GOT3 (cell line): Measurements from ENCODE around the gene INTS3.
"Not testable (repeated sequence)": the region's sequence is repeated elsewhere in the genome, so short reads cannot be mapped to it uniquely, and the experiment has no call there.

Experiments
- DNase-seq: peaks from one replicate; lab custom pipeline; 2025; ENCODE audit warnings: mixed read lengths; lab: John Stamatoyannopoulos, UW

The INTS3 gene

DNA sequence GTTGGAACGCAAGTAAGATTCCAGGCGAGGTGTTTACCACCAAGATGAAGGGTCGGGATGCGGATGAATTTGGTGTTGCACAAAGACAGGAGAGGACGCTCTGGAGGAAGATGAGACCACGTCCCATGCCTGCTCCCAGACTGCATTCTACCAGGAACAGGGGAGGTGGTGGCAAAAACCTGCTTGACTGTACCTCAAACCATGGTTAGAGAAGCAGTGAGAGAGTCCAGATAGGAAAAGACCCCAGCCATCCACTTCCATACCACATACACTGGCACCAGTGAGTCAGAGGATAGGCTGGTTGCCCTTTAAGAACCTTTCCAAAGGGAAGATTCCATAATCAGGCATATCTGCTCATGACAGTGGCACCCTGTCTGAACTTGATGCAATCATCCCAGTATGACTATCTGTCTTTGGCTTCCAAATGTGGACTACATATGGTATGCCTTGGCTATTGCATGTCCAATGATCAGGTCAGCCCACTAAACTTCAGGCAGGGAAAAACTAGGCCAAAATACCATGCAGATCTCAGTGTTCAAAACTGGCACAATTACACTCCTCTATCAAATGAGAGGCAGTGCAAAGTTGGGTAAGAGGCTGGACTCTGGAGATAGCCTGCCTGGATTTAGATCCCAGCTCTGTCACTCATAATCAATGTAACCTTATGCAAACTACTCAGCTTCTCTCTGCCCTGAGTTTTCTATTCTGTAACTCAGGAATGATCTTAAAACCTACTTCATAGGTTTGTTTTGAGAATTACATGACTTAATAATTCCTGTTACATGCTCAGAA lies 28.7 kb upstream of the INTS3 start:
- DNase-seq, result no peak

DNA sequence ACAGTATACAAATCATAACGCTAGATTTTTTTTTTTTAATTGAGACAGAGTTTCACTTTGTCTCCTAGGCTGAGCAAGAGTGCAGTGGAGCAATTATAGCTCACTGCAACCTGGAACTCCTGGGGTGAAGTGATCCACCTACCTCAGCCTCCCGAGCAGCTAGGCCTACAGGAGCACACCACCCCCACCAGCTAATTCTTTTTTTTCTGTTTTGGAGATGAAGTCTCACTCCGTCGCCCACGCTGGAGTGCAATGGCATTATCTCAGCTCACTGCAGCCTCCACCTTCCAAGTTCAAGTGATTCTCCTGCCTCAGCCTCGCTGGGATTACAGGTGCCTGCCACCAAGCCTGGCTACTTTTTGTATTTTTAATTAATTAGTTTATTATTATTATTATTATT lies 28.1 kb upstream of the INTS3 start:
- no peak for DNase-seq

DNA sequence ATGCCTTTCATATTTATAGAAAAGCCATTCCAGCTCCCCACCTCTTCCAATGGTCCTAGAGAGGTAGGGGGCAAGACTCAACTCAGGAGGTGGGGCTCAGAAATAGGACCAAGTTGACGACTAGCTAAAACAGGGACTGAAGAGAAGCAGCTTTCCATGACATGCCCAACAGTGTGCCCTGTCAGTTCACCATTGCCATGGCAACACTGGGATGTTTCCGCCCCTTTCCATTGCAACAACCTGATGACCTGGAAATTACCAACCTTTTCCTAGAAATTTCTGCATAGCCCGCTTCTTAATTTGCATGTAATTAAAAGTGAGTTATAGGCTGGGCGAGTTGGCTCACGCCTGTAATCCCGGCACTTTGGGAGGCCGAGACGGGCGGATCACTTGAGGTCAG lies 22.4 kb upstream of the INTS3 start:
- DNase-seq, result no peak

DNA sequence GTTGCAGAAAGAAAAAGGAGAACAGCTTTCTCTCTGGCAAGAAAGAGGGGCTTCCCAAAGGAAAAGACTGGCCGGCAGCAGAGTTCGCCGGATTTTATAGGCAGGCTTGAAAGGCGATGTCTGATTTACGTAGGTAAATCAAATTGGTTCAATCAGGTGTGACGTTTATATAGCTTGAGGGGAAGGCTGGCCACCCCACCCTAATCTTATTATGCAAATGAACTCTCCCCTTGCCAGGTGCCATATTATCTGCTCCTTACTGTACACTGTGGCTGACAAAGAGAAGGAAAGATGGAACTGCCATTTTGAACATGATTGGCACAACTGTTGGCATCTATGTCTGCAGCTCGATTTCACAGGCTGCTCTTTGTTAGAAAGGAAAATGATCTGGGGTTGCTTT lies 16.8 kb upstream of the INTS3 start:
- no peak for DNase-seq

DNA sequence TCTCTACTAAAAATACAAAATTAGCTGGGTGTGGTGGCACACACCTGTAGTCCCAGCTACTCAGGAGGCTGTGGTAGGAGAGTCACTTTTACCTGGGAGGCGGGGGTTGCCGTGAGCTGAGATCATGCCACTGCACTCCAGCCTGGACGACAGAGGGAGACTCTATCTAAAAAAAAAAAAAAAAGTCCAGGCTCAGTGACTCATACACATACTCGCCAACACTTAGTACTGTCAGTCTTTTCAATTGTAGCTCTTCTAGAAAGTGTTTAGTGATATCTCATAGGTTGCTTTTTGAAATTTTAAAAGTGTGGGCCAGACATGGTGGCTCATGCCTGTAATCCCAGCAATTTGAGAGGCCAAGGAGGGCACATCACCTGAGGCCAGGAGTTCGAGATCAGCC lies 11.6 kb upstream of the INTS3 start:
- DNase-seq, result not testable (repeated sequence)

DNA sequence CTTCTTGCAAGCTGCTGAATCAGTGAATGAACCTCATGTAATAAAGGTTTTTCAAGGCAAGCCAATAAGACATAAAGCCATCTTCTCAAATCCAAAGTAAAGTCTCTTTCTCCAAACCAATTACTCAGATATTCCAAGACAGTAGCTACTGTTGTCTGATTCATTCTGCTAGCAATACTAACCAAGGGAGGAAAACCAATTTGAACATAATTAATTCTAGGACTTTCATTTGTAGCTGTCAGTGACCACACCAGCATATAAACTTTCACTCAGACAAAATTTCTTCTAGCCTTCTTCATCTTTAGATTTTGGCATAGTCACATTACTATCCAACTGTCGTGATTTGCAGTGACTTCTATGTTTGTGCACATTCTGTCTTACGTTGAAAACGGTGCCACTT lies 10.5 kb upstream of the INTS3 start:
- DNase-seq, result no peak

DNA sequence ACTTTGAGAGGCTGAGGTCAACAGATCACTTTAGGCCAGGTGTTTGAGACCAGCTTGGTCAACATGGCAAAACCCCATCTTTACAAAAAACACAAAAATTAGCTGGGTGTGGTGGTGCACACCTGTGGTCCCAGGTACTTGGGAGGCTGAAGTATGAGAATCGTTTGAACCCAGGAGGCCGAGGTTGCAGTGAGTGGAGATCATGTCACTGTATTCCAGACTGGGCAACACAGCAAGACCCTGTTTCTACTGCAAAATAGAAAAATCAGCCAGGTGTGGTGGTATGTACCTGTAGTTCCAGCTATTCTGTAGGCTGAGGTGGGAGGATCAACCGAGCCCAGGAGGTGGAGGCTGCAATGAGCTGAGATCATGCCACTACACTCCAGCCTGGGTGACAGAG lies 4.2 kb upstream of the INTS3 start:
- DNase-seq, result no peak

DNA sequence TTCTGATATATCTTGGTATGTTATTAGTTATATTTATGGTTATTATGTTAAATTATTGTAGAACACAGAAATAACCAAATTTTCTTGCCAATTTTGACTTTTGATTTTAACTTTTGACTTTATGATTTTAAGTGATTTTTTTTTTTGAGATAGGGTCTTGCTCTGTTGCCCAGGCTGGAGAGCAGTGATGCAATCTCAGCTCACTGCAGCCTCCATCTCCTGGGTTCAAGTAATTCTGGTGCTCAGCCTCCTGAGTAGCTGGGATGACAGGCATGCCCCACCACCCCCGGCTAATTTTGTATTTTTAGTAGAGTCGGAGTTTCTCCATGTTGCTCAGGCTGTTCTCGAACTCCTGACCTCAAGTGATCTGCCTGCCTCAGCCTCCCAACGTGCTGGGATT lies 3.2 kb upstream of the INTS3 start:
- not testable (repeated sequence) for DNase-seq

DNA sequence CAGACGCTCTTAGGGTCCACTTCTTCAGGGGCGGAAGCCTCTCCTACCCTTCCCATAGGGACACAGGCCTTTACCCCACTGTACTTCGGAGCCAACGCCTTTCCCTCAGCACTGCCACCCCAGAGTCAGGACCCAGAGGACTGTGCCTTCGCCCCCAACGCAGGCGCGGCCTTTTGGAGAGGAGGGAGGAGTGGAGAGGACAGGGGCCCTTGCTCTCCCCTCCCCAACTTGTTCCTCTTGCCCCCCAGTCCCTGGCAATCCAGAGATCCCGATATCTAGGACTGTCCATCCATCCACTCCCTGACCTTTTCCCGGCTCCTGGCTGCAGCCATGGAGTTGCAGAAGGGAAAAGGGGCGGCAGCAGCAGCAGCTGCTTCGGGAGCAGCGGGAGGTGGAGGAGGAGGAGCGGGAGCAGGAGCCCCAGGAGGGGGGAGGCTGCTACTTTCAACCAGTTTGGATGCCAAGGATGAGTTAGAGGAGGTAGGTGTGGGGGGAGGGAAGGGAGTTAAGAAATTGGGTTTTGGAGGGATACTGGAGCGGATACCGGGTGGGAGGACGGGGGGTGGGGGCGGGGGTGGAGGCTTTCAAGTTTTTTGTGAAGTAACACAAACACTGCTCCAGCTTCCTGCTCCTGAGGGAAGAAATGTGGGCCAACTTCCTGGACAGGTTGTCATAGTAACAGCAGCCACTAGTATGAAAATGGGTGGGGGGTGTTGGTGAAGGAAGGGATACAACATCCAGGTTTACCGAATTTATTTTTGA lies 636 bp downstream of the INTS3 start:
- no peak for DNase-seq

DNA sequence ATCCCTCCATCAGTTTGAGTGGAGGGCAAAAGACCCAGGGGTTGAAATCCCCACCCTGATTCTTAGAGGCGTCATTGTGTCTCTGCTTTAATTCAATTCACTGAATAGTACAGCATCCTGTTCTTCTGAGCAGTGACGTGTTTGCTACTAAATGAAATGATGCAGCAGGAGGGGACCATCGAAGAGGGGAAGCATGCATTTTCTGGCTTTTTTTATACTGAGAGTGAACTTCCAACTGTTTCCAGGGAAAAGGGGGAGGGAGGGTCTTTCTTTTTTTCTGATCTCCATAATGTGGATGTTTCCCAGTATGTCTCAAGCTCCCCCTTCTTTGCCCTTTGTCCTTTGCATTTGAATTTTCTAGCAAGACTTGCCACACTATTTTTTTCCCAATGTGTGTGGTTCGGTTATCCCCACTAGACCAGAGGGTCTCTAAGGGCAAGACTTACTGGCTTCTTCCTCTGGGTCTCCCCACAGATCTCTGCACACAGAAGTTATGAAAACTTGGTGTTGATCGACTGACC lies 2.7 kb downstream of the INTS3 start:
- no peak for DNase-seq

DNA sequence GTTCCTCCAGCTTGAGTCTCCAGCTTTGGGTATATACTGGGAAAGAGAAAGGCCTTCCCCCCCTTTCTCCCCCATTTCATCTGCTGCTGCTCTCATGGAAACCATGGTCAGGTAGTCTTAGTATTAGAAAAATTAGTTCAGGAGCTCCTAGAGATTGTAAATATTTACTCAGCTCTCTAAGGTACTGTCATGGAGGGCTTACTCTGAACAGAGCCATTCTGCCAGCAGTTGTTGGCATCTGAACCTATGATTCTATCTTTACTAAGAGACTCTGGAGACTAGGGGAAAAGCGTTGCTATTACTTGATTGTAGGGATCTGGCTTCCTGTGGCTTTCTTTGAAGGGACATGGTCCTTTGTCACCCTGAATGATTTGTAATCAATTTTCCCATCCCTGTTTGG lies 6.1 kb downstream of the INTS3 start:
- no peak for DNase-seq

DNA sequence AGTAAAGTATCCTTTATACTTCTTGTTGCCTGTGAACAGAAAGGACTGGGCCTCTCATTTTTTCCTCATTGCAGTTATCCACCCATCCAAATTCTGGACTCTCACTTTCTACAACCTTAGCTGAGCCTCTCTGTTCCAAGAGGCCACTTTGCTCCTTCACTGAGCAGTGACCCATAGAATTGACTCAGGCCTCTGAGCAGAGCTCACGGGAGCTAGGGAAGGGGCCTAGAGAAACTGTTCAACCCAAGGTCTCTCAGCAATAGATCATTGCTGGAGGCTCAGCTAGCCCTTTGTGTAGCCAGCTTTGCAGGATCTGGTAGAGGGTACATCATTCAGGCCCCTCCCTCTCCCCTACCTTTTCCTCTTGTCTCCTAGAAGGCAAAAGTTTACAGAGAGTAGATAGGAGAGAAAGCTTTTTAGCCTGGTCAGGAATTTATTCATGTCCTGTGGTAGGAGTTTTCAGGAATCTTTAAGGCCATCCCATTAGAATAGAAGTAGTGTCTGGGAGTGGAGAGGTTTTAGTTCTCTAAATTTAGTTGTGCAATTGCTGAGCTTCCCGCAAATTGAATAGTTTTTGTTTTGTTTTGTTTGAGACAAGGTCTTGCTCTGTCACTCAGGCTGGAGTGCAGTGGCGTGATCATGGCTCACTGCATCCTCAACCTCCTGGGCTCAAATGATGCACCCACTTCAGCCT lies 6.7 kb downstream of the INTS3 start:
- DNase-seq, result no peak

DNA sequence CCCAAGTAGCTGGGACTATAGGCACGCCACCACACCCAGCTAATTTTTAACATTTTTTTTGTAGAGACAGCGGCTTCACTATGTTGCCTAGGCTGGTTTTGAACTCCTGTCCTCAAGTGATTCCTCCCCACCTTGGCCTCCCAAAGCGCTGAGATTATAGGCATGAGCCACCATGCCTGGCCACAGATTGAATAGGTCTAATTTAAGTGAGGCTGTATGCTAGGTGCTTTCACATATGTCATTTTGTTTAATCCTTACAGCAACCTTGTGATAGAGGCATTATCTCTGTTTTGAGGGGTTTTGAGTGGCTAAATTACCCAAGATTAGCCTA lies 7.2 kb downstream of the INTS3 start:
- DNase-seq, result no peak

DNA sequence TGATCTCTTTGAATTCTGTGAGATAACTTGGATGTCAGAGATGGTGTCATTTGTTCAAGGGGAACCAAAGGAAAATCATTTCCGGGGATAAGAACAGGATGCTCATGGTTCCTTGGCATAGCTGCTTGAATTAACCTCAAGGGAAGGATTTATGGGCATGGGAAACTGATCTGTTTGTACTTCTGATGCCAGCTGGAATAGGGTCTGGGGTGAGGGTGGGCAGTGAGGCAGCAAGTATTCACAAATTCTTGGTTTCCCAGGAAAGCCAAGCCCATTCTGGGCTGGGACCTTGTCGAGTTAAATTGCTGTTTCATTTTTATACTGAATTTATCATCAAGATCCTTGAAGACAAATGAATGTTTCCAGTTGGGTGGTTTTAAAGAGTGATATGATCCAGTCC lies 14.1 kb downstream of the INTS3 start:
- DNase-seq, result no peak

DNA sequence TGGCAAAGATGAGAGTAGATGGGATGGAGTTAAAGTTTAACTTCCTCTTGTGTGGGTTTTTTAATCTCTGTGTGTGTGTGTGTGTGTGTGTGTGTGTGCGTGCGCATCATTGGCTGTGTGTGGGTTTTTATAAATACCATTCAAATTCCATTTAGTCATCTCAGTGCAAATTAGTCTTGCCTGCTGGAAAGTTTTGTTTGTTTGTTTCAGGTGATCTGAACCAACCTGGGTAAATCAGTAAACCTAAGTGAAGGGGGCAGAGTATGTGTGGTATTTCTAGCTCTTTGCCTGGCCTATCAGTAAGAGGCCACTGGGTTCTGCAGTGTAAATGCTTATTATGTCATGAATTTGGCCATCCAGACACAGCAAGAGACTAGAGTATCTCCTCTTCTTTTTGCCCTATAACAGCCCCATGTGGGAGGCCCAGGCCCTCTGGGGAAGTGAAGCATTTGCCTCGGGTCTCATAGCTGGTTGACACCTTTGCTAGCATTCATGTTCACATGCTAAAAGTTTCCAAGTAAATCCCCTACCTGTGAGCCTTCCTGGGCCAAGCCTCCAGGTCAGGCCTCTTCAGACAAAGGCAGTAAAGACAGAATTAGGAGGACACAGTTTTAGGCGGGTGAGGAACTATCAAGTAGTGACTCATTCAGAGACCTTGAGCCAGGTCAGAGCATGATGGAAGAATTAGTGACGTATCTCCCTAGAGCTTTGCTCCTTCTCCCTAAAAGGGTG lies 14.7 kb downstream of the INTS3 start:
- no peak for DNase-seq

DNA sequence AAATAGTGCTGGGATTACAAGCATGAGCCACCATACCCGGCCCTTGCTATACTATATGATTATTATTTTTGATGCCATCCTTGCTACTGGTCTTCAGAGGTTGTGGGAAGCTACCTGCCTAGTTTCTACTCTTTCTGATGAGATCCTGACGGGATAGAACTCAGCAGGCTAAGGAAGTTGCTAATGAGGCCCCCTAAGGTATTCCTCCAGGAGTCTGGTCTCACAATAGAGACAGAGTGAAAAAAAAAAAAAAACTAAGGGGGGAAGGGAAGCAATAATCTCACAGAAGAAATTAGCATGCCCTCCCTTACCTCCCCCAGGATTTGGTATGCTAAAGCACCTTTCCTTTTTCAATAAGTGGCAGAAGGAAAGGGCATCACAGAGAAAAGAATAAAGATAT lies 17.6 kb downstream of the INTS3 start:
- DNase-seq, result no peak

DNA sequence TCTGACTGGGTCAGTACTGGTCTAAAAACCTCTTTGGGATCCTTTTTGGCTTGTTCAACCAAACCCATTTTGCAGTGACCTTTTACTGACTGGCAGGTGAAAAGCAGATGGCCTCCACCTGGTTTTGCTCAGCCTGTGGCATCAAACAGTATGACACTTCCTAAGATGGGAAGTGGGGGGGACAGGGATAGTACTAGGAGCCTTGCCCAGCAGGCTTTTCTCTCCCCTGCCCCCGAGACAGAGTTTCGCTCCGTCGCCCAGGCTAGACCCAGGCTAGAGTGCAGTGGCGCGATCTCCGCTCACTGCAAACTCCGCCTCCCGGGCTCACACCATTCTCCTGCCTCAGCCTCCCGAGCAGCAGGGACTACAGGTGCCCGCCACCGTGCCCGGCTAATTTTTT lies 18.3 kb downstream of the INTS3 start:
- no peak for DNase-seq

DNA sequence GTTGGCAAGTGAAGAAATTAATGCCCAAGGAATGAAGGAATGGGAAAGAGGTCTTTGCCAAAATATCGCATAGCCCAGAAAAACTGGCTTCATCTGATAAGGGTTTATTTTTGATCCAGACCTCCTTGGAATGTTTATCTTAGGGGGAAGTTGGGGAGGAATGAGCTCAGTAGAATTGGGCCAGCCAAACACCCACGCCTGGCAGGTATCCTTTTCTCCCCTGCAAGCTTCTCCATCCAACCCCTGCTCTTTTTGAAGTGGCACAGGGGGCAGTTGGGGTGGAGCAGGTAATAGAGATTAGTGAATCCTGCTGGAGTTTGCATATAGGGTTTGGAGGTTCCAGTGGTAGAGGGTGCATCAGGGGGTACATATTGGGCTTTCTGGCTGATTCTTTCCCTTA lies 21.1 kb downstream of the INTS3 start:
- DNase-seq, result no peak

DNA sequence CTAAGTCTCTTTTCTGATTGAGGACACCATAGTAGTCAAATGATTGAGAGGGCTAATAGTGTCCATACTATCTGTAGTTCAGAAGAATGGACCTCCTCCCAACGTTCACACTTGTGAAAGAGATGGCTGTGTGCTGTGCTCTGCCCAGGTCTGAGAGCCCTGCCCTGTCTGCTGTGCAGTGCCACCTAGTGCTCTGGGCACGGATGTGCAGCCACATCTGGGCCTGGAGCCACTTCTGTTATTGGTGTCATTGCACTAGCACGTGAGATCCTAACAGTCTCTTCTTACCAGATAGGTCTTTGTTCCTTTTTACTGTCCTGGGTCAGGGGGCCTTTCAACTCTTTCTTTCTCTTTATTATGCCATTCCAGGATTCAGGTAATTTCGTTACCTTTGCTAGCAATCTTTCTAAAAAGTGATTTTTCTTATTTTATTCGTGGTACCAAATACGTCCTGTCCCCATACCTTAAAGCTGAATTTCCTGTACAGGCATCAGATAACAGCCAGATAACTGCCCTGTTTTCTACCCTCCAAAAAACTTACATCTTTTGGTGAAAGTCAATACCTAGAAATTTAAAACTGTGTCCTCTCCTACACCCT lies 21.7 kb downstream of the INTS3 start:
- DNase-seq, result no peak

DNA sequence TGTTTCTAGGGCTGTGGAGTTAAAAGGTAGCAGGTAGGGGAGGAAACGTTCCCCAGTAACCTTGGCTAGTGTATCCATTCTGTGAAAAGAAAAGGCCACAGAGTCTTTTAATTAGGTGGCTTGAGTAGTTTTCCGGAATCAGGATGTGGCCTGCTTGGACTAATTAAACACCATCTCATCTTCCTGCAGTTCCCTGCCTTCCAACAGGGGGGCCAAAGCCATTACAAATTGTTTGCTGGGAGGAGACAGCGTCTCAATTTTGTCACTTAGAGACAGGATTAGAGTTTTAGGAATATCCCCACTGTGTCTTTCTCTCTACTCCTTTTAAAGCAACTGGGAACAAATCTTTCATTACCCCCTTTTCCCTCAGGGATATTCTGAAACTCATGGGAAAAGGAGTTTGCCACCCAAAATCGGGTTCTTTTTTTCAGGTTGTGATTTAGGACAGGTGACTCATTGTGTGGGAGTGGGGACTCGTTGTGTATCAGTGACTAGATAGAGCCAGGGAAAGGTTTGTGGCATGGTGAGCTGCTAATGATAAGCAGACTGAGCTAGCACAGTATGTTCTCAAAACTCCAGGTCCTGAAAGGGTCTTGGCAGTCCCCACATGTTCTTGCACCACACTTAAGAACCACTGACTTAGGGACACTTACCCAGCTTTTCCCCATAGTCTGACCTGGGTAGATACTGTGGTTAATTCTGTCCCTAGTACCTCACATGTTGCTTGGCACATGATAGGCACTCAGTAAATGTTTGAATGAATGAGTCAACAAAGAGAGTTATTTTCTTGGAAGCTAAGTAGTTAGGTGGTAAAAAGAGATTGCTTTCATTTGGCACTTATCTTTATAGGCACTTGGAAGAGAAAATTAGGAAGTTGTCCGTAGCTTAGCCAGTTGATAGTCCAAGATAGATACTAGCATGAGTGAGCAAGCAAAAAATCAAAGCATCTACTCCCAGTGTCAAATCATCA lies 22.5 kb downstream of the INTS3 start:
- DNase-seq, result no peak

DNA sequence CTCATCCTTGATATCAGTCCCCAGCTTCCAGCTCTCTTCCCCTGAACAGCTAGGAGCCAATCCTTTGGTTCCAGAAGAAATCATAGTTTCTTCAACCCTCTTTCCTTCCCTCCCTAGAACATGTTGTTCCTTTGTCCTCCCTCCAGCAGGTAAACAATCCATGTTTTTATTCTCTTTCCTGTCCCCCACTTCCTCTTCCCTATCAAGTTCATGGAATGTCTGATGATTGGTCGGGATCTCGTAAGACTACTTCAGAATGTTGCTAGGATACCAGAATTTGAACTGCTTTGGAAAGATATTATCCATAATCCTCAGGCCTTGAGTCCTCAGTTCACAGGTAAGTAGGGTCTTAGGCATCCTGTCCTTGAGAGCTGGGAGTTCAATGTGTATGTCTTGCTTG lies 24.2 kb downstream of the INTS3 start:
- DNase-seq, result no peak
